Activated T-cell treated with anti-CD3 and anti-CD28 coated beads, Interleukin-2, amount 50 U/mL, for 4 hours (primary cell): ENCODE results near the gene KRT83. TPM values are rescaled to one million over a fixed set of nuclear protein-coding genes. Genes with fewer than 3 reads are reported as not detected.

ENCODE experiments used
- ATAC-seq, 2 donors: fragments of 200-7000 bp; cut with Tn5 transposase; one replicate each; pipeline ENCODE4 v1.10.0; 2021
- DNase-seq: peaks from one replicate; pipeline ENCODE4 v3.0.0-alpha.2; 2020
- H3K27me3 Mint-ChIP-seq: one replicate; pipeline ENCODE4 v1.8.0; 2021; ENCODE audit warnings: low read depth, mixed read lengths
- H3K36me3 Mint-ChIP-seq: one replicate; pipeline ENCODE4 v1.8.0; 2022; ENCODE audit warnings: mixed read lengths; ENCODE audit not compliant: insufficient read depth
- H3K4me1 Mint-ChIP-seq: one replicate; pipeline ENCODE4 v1.8.0; 2021; ENCODE audit warnings: low read depth, mixed read lengths
- H3K4me3 Mint-ChIP-seq: one replicate; pipeline ENCODE4 v1.8.0; 2021; ENCODE audit warnings: mild to moderate bottlenecking, moderate library complexity, mixed read lengths
- H3K9me3 Mint-ChIP-seq: one replicate; pipeline ENCODE4 v1.8.0; 2021; ENCODE audit warnings: mixed read lengths
- total RNA-seq, 3 donors: library from RNA; stranded (reverse); gene quantifications; one replicate each; pipeline ENCODE4 v1.2.1, GENCODE V29; 2021

The KRT83 gene
- total RNA-seq = not detected

GRCh38 chr12:52320784-52321400 lies at the start of gene KRT83:
Gene KRT83, minus strand, starts transcription at chr12:52321398. Its CDS starts 63 bp downstream, at chr12:52321335.
- H3K4me1 Mint-ChIP-seq = no peaks in the 10 kb centered on the region
- no peak for ATAC-seq
- DNase-seq = no peak
- H3K27me3 Mint-ChIP-seq = peaks cover 34% of the 10 kb centered on the region
- H3K4me3 Mint-ChIP-seq = no peak within 1 kb of the TSS
- no peaks in the 10 kb centered on the region for H3K36me3 Mint-ChIP-seq
- no peaks in the 10 kb centered on the region for H3K9me3 Mint-ChIP-seq

DNA sequence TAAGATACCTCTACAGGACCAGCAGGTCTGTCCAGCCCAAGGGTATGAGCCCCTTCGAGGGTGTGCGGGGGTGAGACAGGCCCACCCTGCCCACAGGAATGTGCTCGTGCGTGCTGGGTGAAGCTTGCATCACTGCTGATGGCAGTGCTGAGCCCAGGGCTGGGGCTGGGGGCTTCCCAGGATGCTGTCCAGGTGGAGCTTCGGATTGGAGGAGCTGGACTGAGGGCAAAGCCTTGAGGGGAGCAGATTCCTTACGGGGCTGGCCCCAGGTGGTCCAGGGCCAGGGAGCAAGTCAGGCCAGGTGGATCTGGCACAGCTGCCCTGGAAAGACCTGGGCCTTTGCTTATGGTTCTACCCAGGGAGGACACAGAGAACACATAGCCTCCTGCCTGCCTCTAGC lies 48.6 kb upstream of the KRT83 start:
- H3K36me3 Mint-ChIP-seq = no peaks in the 10 kb centered on the region
- no peaks in the 10 kb centered on the region for H3K4me1 Mint-ChIP-seq
- DNase-seq = no peak
- no peak for ATAC-seq
- H3K9me3 Mint-ChIP-seq = no peaks in the 10 kb centered on the region
- no peak overlapping the region for H3K4me3 Mint-ChIP-seq
- H3K27me3 Mint-ChIP-seq = peaks cover 5% of the 10 kb centered on the region

DNA sequence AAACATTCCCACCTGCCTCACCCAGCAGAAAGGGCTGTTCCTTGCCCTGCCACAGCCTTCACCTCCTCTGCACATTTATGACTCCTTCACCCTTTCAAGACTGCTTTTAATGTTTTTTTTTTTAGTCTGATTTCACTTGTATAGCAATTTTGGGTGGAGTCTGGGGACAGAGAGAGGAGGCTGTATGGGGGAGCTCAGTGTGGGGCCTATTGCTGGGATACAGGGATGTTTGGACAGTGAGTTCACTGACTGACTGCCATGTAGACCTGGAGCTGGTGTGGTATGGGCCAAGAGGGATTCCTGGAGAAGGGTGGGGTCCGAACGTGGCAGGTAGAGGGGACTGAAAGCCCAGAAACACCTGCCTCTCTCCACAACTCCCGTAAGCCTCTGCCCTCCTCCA lies 48.0 kb upstream of the KRT83 start:
- ATAC-seq (no peak), DNase-seq (no peak)
- Mint-ChIP-seq H3K36me3 (no peaks in the 10 kb centered on the region), H3K27me3 (peaks cover 5% of the 10 kb centered on the region), H3K9me3 (no peaks in the 10 kb centered on the region), H3K4me1 (no peaks in the 10 kb centered on the region), H3K4me3 (no peak overlapping the region)

- ATAC-seq (no peak), DNase-seq (no peak)
- Mint-ChIP-seq H3K27me3 (peaks cover 5% of the 10 kb centered on the region), H3K9me3 (no peaks in the 10 kb centered on the region), H3K4me1 (no peaks in the 10 kb centered on the region), H3K4me3 (no peak overlapping the region), H3K36me3 (no peaks in the 10 kb centered on the region)
Measured at GRCh38 chr12:52368508-52368907, 47.3 kb upstream of the KRT83 start.

DNA sequence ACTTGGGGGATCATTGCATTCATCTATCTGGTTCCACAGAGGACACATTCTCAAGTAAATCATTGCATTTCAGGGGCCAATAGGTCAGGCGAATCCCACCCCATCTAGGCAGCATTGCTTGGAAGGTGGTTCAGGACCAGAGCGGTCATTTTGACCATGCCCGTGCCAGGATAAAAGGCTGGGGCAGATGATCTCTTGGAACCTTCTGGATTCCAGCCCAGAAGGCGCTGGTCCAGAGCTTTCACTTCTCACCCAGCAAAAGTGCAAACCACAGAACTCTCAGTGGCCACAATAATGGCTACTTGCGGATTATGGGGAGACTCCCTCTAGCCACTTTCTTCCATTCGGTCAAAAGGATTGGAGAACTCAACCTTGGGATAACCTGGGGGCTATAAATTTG lies 46.7 kb upstream of the KRT83 start:
- Mint-ChIP-seq H3K4me3 (no peak overlapping the region), H3K4me1 (no peaks in the 10 kb centered on the region), H3K36me3 (no peaks in the 10 kb centered on the region), H3K9me3 (no peaks in the 10 kb centered on the region), H3K27me3 (peaks cover 5% of the 10 kb centered on the region)
- no peak for ATAC-seq
- DNase-seq = no peak

GRCh38 chr12:52366738-52367485 lies 45.7 kb upstream of the KRT83 start, which contains the start of gene KRT85:
Gene KRT85, minus strand, starts transcription at chr12:52367481. Its CDS starts 76 bp downstream, at chr12:52367405.
- Mint-ChIP-seq H3K4me1 (no peaks in the 10 kb centered on the region), H3K4me3 (no peak within 1 kb of the TSS), H3K36me3 (no peaks in the 10 kb centered on the region), H3K27me3 (peaks cover 5% of the 10 kb centered on the region), H3K9me3 (no peaks in the 10 kb centered on the region)
- ATAC-seq (no peak), DNase-seq (no peak)

GRCh38 chr12:52364901-52365489 lies 43.8 kb upstream of the KRT83 start:
- Mint-ChIP-seq H3K36me3 (no peaks in the 10 kb centered on the region), H3K4me3 (no peak overlapping the region), H3K9me3 (no peaks in the 10 kb centered on the region), H3K4me1 (peaks cover 2% of the 10 kb centered on the region), H3K27me3 (peaks cover 5% of the 10 kb centered on the region)
- no peak for ATAC-seq
- DNase-seq = no peak

GRCh38 chr12:52364061-52364460 lies 42.9 kb upstream of the KRT83 start:
- H3K4me1 Mint-ChIP-seq = peaks cover 10% of the 10 kb centered on the region
- H3K36me3 Mint-ChIP-seq = no peaks in the 10 kb centered on the region
- ATAC-seq (no peak), DNase-seq (no peak)
- H3K9me3 Mint-ChIP-seq = no peaks in the 10 kb centered on the region
- no peak overlapping the region for H3K4me3 Mint-ChIP-seq
- H3K27me3 Mint-ChIP-seq = peaks cover 9% of the 10 kb centered on the region

GRCh38 chr12:52363111-52363679 lies 42.0 kb upstream of the KRT83 start:
- Mint-ChIP-seq H3K4me1 (peaks cover 19% of the 10 kb centered on the region), H3K36me3 (no peaks in the 10 kb centered on the region), H3K9me3 (no peaks in the 10 kb centered on the region), H3K4me3 (no peak overlapping the region), H3K27me3 (peaks cover 9% of the 10 kb centered on the region)
- ATAC-seq (no peak), DNase-seq (no peak)

GRCh38 chr12:52362118-52362726 lies 41.0 kb upstream of the KRT83 start:
- H3K27me3 Mint-ChIP-seq = peaks cover 8% of the 10 kb centered on the region
- no peaks in the 10 kb centered on the region for H3K36me3 Mint-ChIP-seq
- H3K4me1 Mint-ChIP-seq = peaks cover 23% of the 10 kb centered on the region
- DNase-seq (no peak), ATAC-seq (no peak)
- H3K4me3 Mint-ChIP-seq = no peak overlapping the region
- no peaks in the 10 kb centered on the region for H3K9me3 Mint-ChIP-seq

GRCh38 chr12:52361553-52361952 lies 40.4 kb upstream of the KRT83 start:
- Mint-ChIP-seq H3K4me1 (peaks cover 23% of the 10 kb centered on the region), H3K4me3 (no peak overlapping the region), H3K9me3 (no peaks in the 10 kb centered on the region), H3K27me3 (peaks cover 8% of the 10 kb centered on the region), H3K36me3 (no peaks in the 10 kb centered on the region)
- no peak for ATAC-seq
- no peak for DNase-seq

DNA sequence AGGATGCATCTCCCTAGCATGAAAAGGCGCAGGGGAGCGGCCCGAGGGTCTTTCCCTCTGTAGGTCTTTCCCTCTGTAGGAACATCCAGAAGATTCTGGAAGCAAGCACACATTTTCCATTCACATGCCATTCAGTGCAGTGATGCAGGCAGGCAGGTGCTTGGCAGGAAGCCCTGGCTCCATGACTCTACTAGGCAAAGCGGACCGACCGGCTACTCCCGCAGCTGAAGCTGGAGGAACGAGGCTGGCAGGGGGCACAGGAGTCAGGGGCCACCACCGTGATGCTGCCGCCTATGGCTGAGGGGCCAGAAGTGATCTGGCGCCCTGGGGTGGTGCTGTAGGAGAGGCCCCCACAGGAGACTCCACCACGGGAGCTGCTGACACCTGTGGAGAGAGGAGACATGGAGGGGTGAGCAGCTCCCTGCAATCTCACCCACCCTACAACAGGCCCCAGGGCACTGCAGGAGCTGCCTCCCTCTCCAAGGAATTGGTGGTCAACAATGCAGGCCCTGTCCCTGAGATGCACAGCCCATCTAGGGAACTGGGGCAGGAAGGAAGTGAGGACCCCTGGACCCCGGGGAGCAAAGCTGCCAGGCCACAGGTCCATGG lies 39.6 kb upstream of the KRT83 start:
- no peak overlapping the region for H3K4me3 Mint-ChIP-seq
- H3K27me3 Mint-ChIP-seq = peaks cover 8% of the 10 kb centered on the region
- DNase-seq (no peak), ATAC-seq (no peak)
- no peaks in the 10 kb centered on the region for H3K36me3 Mint-ChIP-seq
- H3K9me3 Mint-ChIP-seq = no peaks in the 10 kb centered on the region
- peaks cover 23% of the 10 kb centered on the region for H3K4me1 Mint-ChIP-seq

- ATAC-seq (no peak), DNase-seq (no peak)
- Mint-ChIP-seq H3K36me3 (no peaks in the 10 kb centered on the region), H3K9me3 (no peaks in the 10 kb centered on the region), H3K27me3 (peaks cover 8% of the 10 kb centered on the region), H3K4me1 (peaks cover 23% of the 10 kb centered on the region), H3K4me3 (no peak overlapping the region)
Measured at GRCh38 chr12:52360106-52360662, 39.0 kb upstream of the KRT83 start.

GRCh38 chr12:52359621-52360061 lies 38.4 kb upstream of the KRT83 start:
- Mint-ChIP-seq H3K36me3 (no peaks in the 10 kb centered on the region), H3K9me3 (no peaks in the 10 kb centered on the region), H3K4me1 (peaks cover 23% of the 10 kb centered on the region), H3K27me3 (peaks cover 8% of the 10 kb centered on the region), H3K4me3 (no peak overlapping the region)
- ATAC-seq = no peak
- DNase-seq = no peak
